ENCODE measurements around the gene FBXO46. TPM values are rescaled to one million over a fixed set of nuclear protein-coding genes. Genes with fewer than 3 reads are reported as not detected.

Gene FBXO46
- total and polyA plus RNA-seq, 10 of the 15 experiments (the other 5 are each of a cell fraction or from before 2014, with no cell fraction given), result 2.5 to 61.5 (median 13.7) TPM

GRCh38 chr19:45773384-45773783 lies 42.7 kb upstream of the FBXO46 start:
- peaks cover 4% of the 10 kb centered on the region for H3K4me1 ChIP-seq (ENCODE audit: control insufficient read depth, insufficient read depth, low read length)
- no peak overlapping the region for H3K4me2 ChIP-seq (ENCODE audit: control insufficient read depth, insufficient read depth)
- H2AFZ ChIP-seq (ENCODE audit: control insufficient read depth, low read depth, low read length), result no peak overlapping the region
- H3K27ac ChIP-seq (ENCODE audit: control insufficient read depth, insufficient read depth), result no peak overlapping the region
- no peak for FAIRE-seq
- CTCF ChIA-PET, result interaction anchor here (2.0 kb wide), 1 partner anchor 26 kb away, joined by 12 read pairs; no protein-coding TSS in a partner anchor
- BruUV-seq (replicated peaks), result no TSS peak
- H4K20me1 ChIP-seq (ENCODE audit: control insufficient read depth, insufficient read depth), result no peaks in the 10 kb centered on the region
- H3K79me2 ChIP-seq (ENCODE audit: control insufficient read depth, insufficient read depth, low read length), result no peaks in the 10 kb centered on the region; the same call in 1 of the 2 replicates
- RAD21 ChIA-PET (ENCODE audit: unreplicated experiment), result interaction anchor here (0.8 to 1.6 kb wide), 2 partner anchors 56 to 138 kb away, joined by 3 to 4 read pairs; no protein-coding TSS in a partner anchor
- no peaks in the 10 kb centered on the region for H3K36me3 ChIP-seq (ENCODE audit: control insufficient read depth in 2 of 2, insufficient read depth in 2 of 2, low read length in 1 of 2)
- no peak for DNase-seq (ENCODE audit: low read depth, low spot score)
- 31% methylated on average over 2 of the region's 2 CpGs for WGBS (ENCODE audit: insufficient coverage, insufficient replicate concordance, low lambda C conversion rate, missing lambda C conversion rate)
- intact Hi-C loops (cut with micrococcal nuclease; ENCODE audit: unreplicated experiment), result no loop called here
- H3K9me3 ChIP-seq (replicated peaks; ENCODE audit: control insufficient read depth, insufficient read depth, low read length), result no peaks in the 10 kb centered on the region
- H3K4me3 ChIP-seq, result no peak overlapping the region
- SMC1A ChIA-PET (ENCODE audit: uncharacterized antibody, unreplicated experiment), result interaction anchor here (0.5 to 0.9 kb wide), 3 partner anchors 26 to 82 kb away, joined by 3 read pairs; partner anchors contain the start of genes FBXO46 and SNRPD2
- POLR2A ChIA-PET, result interaction anchor here (0.6 to 1.4 kb wide), 3 partner anchors 22 to 46 kb away, joined by 3 to 4 read pairs (median 3); no protein-coding TSS in a partner anchor
- no peak for ATAC-seq
- H3K27me3 ChIP-seq (replicated peaks in 1 of 2; ENCODE audit: control insufficient read depth in 2 of 2, insufficient read depth in 2 of 2, low read length in 1 of 2), result no peaks in the 10 kb centered on the region
- in situ Hi-C loops (cut with MboI), result no loop called here
- no peak for TF ChIP-seq TAF1 (IDR thresholded peaks at IDR 0.05; ENCODE audit: borderline replicate concordance, low read depth, low read length)
- no peak for TF ChIP-seq CHD4 (IDR thresholded peaks at IDR 0.05)
- TF ChIP-seq PAX8 (IDR thresholded peaks at IDR 0.05), result no peak
- no peak for TF ChIP-seq SUPT20H (IDR thresholded peaks at IDR 0.05; ENCODE audit: borderline replicate concordance, control insufficient read depth, low read depth, low read length)
- no peak for TF ChIP-seq BHLHE40 (IDR thresholded peaks at IDR 0.05; ENCODE audit: borderline replicate concordance in 1 of 2, low read depth in 2 of 2, low read length in 1 of 2)
- TF ChIP-seq, protein P1, sequence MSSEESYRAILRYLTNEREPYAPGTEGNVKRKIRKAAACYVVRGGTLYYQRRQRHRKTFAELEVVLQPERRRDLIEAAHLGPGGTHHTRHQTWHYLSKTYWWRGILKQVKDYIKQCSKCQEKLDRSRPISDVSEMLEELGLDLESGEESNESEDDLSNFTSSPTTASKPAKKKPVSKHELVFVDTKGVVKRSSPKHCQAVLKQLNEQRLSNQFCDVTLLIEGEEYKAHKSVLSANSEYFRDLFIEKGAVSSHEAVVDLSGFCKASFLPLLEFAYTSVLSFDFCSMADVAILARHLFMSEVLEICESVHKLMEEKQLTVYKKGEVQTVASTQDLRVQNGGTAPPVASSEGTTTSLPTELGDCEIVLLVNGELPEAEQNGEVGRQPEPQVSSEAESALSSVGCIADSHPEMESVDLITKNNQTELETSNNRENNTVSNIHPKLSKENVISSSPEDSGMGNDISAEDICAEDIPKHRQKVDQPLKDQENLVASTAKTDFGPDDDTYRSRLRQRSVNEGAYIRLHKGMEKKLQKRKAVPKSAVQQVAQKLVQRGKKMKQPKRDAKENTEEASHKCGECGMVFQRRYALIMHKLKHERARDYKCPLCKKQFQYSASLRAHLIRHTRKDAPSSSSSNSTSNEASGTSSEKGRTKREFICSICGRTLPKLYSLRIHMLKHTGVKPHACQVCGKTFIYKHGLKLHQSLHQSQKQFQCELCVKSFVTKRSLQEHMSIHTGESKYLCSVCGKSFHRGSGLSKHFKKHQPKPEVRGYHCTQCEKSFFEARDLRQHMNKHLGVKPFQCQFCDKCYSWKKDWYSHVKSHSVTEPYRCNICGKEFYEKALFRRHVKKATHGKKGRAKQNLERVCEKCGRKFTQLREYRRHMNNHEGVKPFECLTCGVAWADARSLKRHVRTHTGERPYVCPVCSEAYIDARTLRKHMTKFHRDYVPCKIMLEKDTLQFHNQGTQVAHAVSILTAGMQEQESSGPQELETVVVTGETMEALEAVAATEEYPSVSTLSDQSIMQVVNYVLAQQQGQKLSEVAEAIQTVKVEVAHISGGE (CRISPR knock-in tag; IDR thresholded peaks at IDR 0.05), result no peak
- TF ChIP-seq ZNF592 (IDR thresholded peaks at IDR 0.05), result no peak
- TF ChIP-seq BRCA1 (IDR thresholded peaks at IDR 0.05; ENCODE audit: low read depth, low read length), result no peak
- no peak for TF ChIP-seq SREBF2 (IDR thresholded peaks at IDR 0.05; ENCODE audit: low read length)
- TF ChIP-seq POLR2A (IDR thresholded peaks at IDR 0.05; ENCODE audit: low read depth, low read length), result no peak
- TF ChIP-seq ATF2 (IDR thresholded peaks at IDR 0.05; ENCODE audit: low read length), result no peak
- no peak for TF ChIP-seq HDAC2 (IDR thresholded peaks at IDR 0.05)
- TF ChIP-seq WRNIP1 (IDR thresholded peaks at IDR 0.05; ENCODE audit: borderline replicate concordance, low read depth, low read length), result no peak
- no peak overlapping the region for H3K9ac ChIP-seq (ENCODE audit: control insufficient read depth, insufficient read depth, low read length)
